ENCODE measurements around the gene ABCB1. TPM values are rescaled to one million over a fixed set of nuclear protein-coding genes. Genes with fewer than 3 reads are reported as not detected.

The ABCB1 gene
- total RNA-seq, 2 donors from 2014 or later = 1.5 to 3.0 TPM

GRCh38 chr7:87564296-87564963 is 36.3 kb downstream of the ABCB1 start:
- H3K27ac ChIP-seq = no peak overlapping the region
- H3K4me3 ChIP-seq = no peak overlapping the region
- TF ChIP-seq, protein P1, sequence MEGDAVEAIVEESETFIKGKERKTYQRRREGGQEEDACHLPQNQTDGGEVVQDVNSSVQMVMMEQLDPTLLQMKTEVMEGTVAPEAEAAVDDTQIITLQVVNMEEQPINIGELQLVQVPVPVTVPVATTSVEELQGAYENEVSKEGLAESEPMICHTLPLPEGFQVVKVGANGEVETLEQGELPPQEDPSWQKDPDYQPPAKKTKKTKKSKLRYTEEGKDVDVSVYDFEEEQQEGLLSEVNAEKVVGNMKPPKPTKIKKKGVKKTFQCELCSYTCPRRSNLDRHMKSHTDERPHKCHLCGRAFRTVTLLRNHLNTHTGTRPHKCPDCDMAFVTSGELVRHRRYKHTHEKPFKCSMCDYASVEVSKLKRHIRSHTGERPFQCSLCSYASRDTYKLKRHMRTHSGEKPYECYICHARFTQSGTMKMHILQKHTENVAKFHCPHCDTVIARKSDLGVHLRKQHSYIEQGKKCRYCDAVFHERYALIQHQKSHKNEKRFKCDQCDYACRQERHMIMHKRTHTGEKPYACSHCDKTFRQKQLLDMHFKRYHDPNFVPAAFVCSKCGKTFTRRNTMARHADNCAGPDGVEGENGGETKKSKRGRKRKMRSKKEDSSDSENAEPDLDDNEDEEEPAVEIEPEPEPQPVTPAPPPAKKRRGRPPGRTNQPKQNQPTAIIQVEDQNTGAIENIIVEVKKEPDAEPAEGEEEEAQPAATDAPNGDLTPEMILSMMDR (IDR thresholded peaks at IDR 0.05) = peak; percentile 15 to 46
- no peaks in the 10 kb centered on the region for H3K9me3 ChIP-seq
- H3K4me1 ChIP-seq = no peaks in the 10 kb centered on the region
- no peak for DNase-seq (ENCODE audit: low spot score)
- H3K36me3 ChIP-seq = no peaks in the 10 kb centered on the region
- no peaks in the 10 kb centered on the region for H3K27me3 ChIP-seq

DNA sequence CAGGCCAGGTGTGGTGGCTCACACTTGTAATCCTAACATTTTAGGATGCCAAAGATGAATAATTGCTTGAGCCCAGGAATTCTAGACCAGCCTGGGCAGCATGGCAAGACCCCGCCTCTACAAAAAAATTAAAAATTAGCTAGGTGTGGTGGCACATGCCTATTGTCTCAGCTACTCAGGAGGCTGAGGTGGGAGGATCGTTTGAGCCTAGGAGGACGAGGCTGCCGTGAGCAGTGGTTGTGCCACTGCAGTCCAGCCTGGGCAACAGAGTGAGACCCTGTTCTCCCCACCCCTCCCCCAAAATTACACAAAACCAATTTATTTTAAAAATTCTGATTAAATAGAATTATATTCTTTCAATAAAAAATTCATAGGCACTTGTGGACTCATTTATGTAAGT is 39.0 kb downstream of the ABCB1 start:
- H3K36me3 ChIP-seq = no peaks in the 10 kb centered on the region
- no peak for DNase-seq (ENCODE audit: low spot score)
- TF ChIP-seq, protein P1 (IDR thresholded peaks at IDR 0.05) = no peak
- H3K9me3 ChIP-seq = no peaks in the 10 kb centered on the region
- no peak overlapping the region for H3K4me3 ChIP-seq
- no peaks in the 10 kb centered on the region for H3K4me1 ChIP-seq
- no peaks in the 10 kb centered on the region for H3K27me3 ChIP-seq
- no peak overlapping the region for H3K27ac ChIP-seq

DNA sequence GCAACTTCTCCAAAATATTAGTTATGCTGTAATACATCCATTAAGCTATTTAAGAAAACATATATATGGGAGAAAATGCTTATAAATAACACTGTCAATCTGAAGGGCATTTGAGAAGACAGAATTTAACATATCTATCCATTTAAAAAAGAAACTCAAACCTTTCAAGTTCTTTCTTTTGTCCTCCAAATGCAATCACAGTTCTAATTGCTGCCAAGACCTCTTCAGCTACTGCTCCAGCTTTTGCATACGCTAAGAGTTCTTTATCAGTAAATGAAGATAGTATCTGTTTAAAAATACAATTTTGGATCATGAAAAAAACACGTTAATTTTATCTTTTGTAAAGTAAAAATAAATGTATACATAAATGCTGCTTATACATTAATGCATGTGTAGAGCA is 39.6 kb downstream of the ABCB1 start:
- Histone ChIP-seq H3K9me3 (no peaks in the 10 kb centered on the region), H3K4me3 (no peak overlapping the region), H3K27ac (no peak overlapping the region), H3K36me3 (no peaks in the 10 kb centered on the region), H3K4me1 (no peaks in the 10 kb centered on the region), H3K27me3 (no peaks in the 10 kb centered on the region)
- DNase-seq (ENCODE audit: low spot score) = no peak
- TF ChIP-seq, protein P1 (IDR thresholded peaks at IDR 0.05) = no peak

DNA sequence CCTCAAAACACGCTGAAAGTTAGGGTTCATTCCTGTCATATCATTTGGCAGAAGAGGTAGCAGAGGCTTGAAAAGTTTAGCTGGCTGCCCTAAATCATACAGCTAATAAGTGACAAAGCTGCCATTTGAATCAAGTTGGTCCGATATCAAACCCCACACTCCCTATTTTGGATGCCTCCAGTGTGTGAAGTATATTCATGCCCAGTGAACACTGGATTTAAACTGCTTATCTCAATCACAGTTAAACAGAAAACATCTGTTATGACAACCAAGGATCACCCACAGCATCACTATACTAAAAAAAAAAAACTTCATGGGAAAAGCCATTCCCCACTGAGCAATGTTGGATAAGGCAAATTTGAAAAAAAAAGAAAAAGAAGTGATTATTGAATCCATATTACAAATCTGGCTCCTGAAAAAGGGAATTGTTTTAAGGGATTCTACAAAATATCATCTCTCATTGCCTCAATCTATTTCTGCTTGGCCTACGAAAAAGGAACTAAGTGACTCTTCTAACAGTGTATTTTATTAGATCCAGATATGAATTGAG is 48.3 kb downstream of the ABCB1 start:
- TF ChIP-seq, protein P1 (IDR thresholded peaks at IDR 0.05) = no peak
- H3K36me3 ChIP-seq = no peaks in the 10 kb centered on the region
- H3K9me3 ChIP-seq = no peaks in the 10 kb centered on the region
- peak overlapping the region in 1 of 2 donors; percentile 53 for H3K27ac ChIP-seq
- no peak overlapping the region for H3K4me3 ChIP-seq
- no peak for DNase-seq (ENCODE audit: low spot score)
- H3K4me1 ChIP-seq = no peaks in the 10 kb centered on the region
- H3K27me3 ChIP-seq = no peaks in the 10 kb centered on the region

DNA sequence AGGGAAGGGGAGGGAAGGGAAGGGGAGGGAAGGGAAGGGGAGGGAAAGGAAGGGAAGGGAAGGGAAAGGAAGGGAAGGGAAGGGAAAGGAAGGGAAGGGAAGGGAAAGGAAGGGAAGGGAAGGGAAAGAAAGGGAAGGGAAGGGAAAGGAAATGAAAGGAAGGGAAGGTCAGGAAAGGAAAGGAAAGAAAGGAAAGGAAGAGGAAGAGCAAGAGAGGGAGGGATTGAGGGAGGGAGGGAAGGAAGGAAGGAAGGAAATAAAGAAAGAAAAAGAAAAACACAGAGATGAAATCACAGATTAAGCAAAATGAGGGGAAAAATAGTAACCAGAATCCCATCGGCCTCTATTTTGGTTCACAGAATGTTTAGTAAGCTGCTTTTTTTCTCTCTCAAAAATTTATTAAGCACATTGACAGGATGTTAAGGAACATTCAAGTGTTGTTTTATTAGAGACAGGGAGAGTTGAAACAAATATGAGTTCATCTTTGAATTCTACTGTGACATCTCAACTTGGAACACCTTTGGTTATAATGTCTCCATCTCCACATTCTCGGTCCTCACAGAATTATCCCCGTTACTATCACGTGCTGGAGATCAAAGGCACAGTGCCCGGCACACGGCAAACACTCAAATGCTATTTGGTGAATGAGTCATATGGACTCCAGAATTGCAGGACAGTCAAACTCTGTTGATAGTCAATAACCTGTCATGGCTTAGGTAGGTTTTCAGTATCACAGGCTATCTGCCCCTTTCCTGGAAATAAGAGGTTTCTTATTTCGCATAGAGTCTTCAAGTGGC is 52.4 kb downstream of the ABCB1 start:
- Histone ChIP-seq H3K36me3 (no peaks in the 10 kb centered on the region), H3K4me3 (no peak overlapping the region), H3K27me3 (no peaks in the 10 kb centered on the region), H3K9me3 (no peaks in the 10 kb centered on the region), H3K27ac (no peak overlapping the region), H3K4me1 (no peaks in the 10 kb centered on the region)
- no peak for DNase-seq (ENCODE audit: low spot score)
- TF ChIP-seq, protein P1 (IDR thresholded peaks at IDR 0.05) = no peak

All from right atrium auricular region (tissue), 2 donors.